Panc1 (cell line): ENCODE data around the gene ROBO2. TPM values are rescaled to one million over a fixed set of nuclear protein-coding genes. Genes with fewer than 3 reads are reported as not detected.

Source experiments
- ATAC-seq: fragments of 200-7000 bp; cut with Tn5 transposase; 2 replicates; pipeline ENCODE4 v1.9.1; 2020; ENCODE audit warnings: mild to moderate bottlenecking, moderate library complexity
- BruUV-seq: library from RNA; stranded (reverse); fragments of 400-500 nt; replicated peaks from 2 replicates; lab custom pipeline; 2021; lab: Mats Ljungman, UMichigan
- CTCF ChIA-PET: fragments of 300-600 bp; sonication (Branson Sonifier 250); formaldehyde crosslinking; loops from one replicate; lab custom pipeline; 2022; ENCODE audit warnings: antibody characterized with exemption; lab: Charles Lee
- POLR2A ChIA-PET: fragments of 300-600 bp; sonication (Branson Sonifier 250); formaldehyde crosslinking; loops from one replicate; lab custom pipeline; 2022; ENCODE audit warnings: antibody characterized with exemption; lab: Charles Lee
- DNase-seq: peaks from one replicate; pipeline ENCODE4 v3.0.0-alpha.2; 2010; ENCODE audit warnings: low read depth, low spot score
- H3K27ac ChIP-seq: 2 replicates; pipeline ENCODE4 v1.5.1; 2011; ENCODE audit warnings: mild to moderate bottlenecking, low read length, inconsistent platforms
- H3K27me3 ChIP-seq: fragments of 200-500 bp; sonication (Bioruptor generic); 2 replicates; pipeline ENCODE4 v1.6.0; 2014; ENCODE audit warnings: low read length, inconsistent platforms; ENCODE audit not compliant: control insufficient read depth, insufficient read depth
- H3K36me3 ChIP-seq: fragments of 200-500 bp; sonication (Bioruptor generic); 2 replicates; pipeline ENCODE4 v1.5.1; 2014; ENCODE audit warnings: inconsistent platforms, mild to moderate bottlenecking, low read length, moderate library complexity; ENCODE audit not compliant: control insufficient read depth, insufficient read depth
- H3K4me1 ChIP-seq: 2 replicates; pipeline ENCODE4 v1.5.1; 2011; ENCODE audit warnings: inconsistent platforms, mild to moderate bottlenecking, low read length, moderate library complexity; ENCODE audit not compliant: control insufficient read depth, insufficient read depth
- H3K4me3 ChIP-seq, 2 experiments: 2 replicates each; pipeline ENCODE4 v1.5.1; 2011 to 2012; ENCODE audit warnings: low read depth in 2 of 2, low read length in 2 of 2, mild to moderate bottlenecking in 2 of 2, inconsistent platforms in 1 of 2, moderate library complexity in 1 of 2
- H3K9me3 ChIP-seq: fragments of 200-500 bp; sonication (Bioruptor generic); 2 replicates; pipeline ENCODE4 v1.5.1; 2014; ENCODE audit warnings: low read depth, mild to moderate bottlenecking, inconsistent platforms, low read length, moderate library complexity; ENCODE audit not compliant: control insufficient read depth, insufficient read depth
- POLR2AphosphoS5 ChIP-seq: IDR thresholded peaks from 2 replicates; pipeline ENCODE4 v1.6.1; 2012; ENCODE audit warnings: mild to moderate bottlenecking, low read depth, low read length, moderate library complexity
- SIN3A ChIP-seq: IDR thresholded peaks from 2 replicates; pipeline ENCODE4 v1.6.1; 2012; ENCODE audit warnings: low read depth, mild to moderate bottlenecking, low read length, moderate library complexity, borderline replicate concordance; ENCODE audit not compliant: insufficient read depth
- TCF7L2 ChIP-seq: IDR thresholded peaks from 2 replicates; pipeline ENCODE4 v1.6.1; 2011; ENCODE audit warnings: mild to moderate bottlenecking, low read depth, low read length, inconsistent platforms
- in situ Hi-C: cut with HindIII; loops from 2 replicates; pipeline ENCODE4 v1.10.0; 2016; ENCODE audit warnings: low sequenced_read_pairs, low pct_unique_long_range_greater_than_20kb
- intact Hi-C: fragments of 100-400 bp; cut with micrococcal nuclease; formaldehyde crosslinking; loops from one replicate; pipeline ENCODE4 v1.10.0; 2022; ENCODE audit not compliant: unreplicated experiment
- total RNA-seq: library from RNA; stranded (reverse); gene quantifications from one replicate; pipeline ENCODE4 v1.2.1, GENCODE V29; 2021; ENCODE audit not compliant: unreplicated experiment
- TF ChIP-seq, protein P1 (sequence below): fragments of 450-650 bp; IDR thresholded peaks from 2 replicates; pipeline ENCODE4 v1.5.1; 2017; ENCODE audit warnings: mild to moderate bottlenecking
- TF ChIP-seq, protein P2 (sequence below), 2 experiments: IDR thresholded peaks; 2 replicates each; pipeline ENCODE4 v1.6.1; 2011 to 2012; ENCODE audit warnings: low read depth in 2 of 2, control low read depth in 1 of 2, low read length in 1 of 2, mild to moderate bottlenecking in 1 of 2, moderate library complexity in 1 of 2; ENCODE audit not compliant: insufficient read depth in 1 of 2

The ROBO2 gene
- total RNA-seq, 1 experiment from 2014 or later, result 1.3 TPM

DNA sequence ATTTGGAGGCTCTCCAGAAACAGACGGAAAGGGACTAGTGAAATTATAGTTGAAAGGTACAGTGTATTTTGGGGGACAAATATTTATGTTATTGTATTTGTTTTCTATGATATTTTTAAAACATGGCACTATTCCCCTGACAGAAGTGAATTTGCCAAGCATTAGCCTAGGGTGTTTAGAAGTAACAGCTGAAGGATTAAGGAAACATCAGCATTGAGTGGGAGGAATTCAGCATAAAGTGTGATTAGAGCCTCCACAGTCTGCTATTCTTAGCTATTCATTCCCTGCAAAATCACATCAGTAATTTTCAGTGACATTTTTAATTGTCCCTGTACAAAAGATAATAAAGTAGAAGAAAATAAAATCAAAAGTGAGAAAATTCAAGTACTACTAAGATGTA is 231.4 kb downstream of the ROBO2 start:
- in situ Hi-C loops, result no loop called here
- H3K27me3 ChIP-seq, result no peaks in the 10 kb centered on the region
- TF ChIP-seq, protein P1, sequence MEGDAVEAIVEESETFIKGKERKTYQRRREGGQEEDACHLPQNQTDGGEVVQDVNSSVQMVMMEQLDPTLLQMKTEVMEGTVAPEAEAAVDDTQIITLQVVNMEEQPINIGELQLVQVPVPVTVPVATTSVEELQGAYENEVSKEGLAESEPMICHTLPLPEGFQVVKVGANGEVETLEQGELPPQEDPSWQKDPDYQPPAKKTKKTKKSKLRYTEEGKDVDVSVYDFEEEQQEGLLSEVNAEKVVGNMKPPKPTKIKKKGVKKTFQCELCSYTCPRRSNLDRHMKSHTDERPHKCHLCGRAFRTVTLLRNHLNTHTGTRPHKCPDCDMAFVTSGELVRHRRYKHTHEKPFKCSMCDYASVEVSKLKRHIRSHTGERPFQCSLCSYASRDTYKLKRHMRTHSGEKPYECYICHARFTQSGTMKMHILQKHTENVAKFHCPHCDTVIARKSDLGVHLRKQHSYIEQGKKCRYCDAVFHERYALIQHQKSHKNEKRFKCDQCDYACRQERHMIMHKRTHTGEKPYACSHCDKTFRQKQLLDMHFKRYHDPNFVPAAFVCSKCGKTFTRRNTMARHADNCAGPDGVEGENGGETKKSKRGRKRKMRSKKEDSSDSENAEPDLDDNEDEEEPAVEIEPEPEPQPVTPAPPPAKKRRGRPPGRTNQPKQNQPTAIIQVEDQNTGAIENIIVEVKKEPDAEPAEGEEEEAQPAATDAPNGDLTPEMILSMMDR, result no peak
- TF ChIP-seq, protein P2, sequence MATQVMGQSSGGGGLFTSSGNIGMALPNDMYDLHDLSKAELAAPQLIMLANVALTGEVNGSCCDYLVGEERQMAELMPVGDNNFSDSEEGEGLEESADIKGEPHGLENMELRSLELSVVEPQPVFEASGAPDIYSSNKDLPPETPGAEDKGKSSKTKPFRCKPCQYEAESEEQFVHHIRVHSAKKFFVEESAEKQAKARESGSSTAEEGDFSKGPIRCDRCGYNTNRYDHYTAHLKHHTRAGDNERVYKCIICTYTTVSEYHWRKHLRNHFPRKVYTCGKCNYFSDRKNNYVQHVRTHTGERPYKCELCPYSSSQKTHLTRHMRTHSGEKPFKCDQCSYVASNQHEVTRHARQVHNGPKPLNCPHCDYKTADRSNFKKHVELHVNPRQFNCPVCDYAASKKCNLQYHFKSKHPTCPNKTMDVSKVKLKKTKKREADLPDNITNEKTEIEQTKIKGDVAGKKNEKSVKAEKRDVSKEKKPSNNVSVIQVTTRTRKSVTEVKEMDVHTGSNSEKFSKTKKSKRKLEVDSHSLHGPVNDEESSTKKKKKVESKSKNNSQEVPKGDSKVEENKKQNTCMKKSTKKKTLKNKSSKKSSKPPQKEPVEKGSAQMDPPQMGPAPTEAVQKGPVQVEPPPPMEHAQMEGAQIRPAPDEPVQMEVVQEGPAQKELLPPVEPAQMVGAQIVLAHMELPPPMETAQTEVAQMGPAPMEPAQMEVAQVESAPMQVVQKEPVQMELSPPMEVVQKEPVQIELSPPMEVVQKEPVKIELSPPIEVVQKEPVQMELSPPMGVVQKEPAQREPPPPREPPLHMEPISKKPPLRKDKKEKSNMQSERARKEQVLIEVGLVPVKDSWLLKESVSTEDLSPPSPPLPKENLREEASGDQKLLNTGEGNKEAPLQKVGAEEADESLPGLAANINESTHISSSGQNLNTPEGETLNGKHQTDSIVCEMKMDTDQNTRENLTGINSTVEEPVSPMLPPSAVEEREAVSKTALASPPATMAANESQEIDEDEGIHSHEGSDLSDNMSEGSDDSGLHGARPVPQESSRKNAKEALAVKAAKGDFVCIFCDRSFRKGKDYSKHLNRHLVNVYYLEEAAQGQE (IDR thresholded peaks at IDR 0.05; ENCODE audit: insufficient read depth in 1 of 2, low read depth in 2 of 2, low read length in 1 of 2), result no peak
- TF ChIP-seq TCF7L2, result no peak
- TF ChIP-seq SIN3A, result no peak
- no peak for TF ChIP-seq POLR2AphosphoS5
- no peak for ATAC-seq
- H3K4me1 ChIP-seq, result no peaks in the 10 kb centered on the region
- no peaks in the 10 kb centered on the region for H3K9me3 ChIP-seq
- POLR2A ChIA-PET, result no interaction called here
- no peak overlapping the region for H3K27ac ChIP-seq
- no peak overlapping the region for H3K4me3 ChIP-seq
- CTCF ChIA-PET, result no interaction called here
- BruUV-seq, result no TSS peak
- H3K36me3 ChIP-seq, result no peaks in the 10 kb centered on the region
- no peak for DNase-seq
- intact Hi-C loops, result no loop called here

DNA sequence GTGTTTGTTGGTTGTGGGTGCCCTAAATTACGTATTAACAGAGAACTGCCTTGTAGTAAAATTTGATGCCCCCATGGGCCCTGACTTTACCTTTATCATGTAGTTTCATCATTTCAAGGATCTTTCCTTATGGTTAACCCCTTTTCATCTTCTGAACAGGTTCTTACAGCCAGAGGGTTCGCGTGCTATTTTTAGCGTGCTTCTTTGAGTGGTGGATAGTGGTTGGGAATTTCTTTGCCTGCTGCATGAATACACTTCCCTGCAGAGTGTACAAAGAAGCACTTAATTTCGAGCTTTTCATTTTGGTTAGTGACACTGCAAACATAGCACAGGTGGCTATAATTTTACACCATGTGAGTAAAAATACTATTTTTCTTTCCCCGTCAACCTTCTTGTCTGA is 231.8 kb downstream of the ROBO2 start:
- Histone ChIP-seq H3K36me3 (no peaks in the 10 kb centered on the region), H3K4me3 (no peak overlapping the region), H3K27ac (no peak overlapping the region), H3K9me3 (no peaks in the 10 kb centered on the region), H3K4me1 (no peaks in the 10 kb centered on the region), H3K27me3 (no peaks in the 10 kb centered on the region)
- in situ Hi-C loops, result no loop called here
- intact Hi-C loops, result no loop called here
- POLR2A ChIA-PET, result no interaction called here
- DNase-seq (no peak), ATAC-seq (no peak)
- CTCF ChIA-PET, result no interaction called here
- no TSS peak for BruUV-seq
- TF ChIP-seq, protein P2 (IDR thresholded peaks at IDR 0.05; ENCODE audit: insufficient read depth in 1 of 2, low read depth in 2 of 2, low read length in 1 of 2), result no peak
- no peak for TF ChIP-seq POLR2AphosphoS5
- TF ChIP-seq, protein P1, result no peak
- no peak for TF ChIP-seq SIN3A
- TF ChIP-seq TCF7L2, result no peak
